ENCODE data around the gene MYO1E. TPM values are rescaled to one million over a fixed set of nuclear protein-coding genes. Genes with fewer than 3 reads are reported as not detected.

MYO1E gene
- total RNA-seq = 21.9 and 41.5 TPM in 2 replicates

DNA sequence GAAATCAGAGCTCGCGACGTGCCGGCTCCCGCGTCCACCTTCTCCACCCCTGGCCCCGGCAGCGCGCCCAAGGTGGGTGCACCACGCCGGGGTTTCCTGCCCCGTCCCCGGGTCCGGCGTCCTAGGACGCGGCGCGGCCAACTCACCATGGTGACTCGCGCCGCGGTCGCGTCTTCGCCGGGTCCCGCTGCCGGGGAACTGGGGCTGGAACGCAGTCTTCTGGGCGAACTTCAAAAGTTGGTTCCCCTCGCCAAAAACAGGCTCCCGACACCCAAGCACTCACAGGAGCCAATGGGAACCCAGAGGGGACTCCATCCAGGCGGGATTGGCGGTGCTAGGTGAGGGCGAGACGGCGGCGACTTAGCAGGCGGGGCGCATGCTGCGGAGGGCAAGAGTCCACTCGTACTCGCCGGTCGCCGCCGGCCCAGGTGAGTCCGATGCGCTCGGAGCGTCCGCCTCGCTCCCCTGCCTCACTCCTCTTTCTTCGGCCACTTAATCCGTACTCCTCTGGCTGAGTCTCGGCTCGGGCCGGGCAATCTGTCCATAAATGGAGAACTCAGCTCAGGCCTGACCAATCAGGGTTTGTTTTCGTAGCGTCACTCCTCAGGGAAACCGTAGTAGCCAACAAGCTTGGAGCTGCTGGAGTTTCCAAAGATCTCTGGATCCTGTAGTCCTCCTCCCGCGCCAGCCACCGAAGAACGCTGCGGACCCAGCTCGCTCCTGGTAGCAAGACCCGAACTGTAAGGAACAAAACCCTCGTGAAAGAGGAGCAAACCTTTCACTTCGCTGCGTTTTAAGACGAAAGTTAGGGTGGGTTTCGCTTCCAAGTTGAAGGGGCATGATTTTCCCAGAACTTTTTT, at the start of gene MYO1E:
Gene MYO1E (minus strand): TSS at position 520 of the 860 bp plus-strand sequence. CDS start 371 bp downstream, at position 149.

DNA sequence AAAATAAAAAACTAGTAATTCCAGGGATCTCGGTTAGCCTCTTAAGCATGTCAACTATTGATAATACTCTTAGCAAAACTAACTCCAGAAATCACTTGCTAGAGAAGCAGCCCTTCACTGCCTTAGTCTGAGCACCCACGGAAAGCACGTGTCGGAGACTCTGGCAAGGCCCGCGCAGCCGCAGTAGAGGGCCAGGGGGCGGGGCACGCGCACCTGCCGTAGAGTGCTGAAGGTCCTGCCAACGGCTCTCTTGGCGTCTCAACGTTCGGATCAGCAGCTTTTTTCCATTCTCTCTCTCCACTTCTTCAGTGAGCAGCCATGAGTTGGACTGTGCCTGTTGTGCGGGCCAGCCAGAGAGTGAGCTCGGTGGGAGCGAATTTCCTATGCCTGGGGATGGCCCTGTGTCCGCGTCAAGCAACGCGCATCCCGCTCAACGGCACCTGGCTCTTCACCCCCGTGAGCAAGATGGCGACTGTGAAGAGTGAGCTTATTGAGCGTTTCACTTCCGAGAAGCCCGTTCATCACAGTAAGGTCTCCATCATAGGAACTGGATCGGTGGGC, 166.0 kb downstream of the MYO1E start, which contains the start of gene LDHAL6B:
Gene LDHAL6B (plus strand): TSS at position 221 of the 561 bp plus-strand sequence. CDS start 98 bp downstream, at position 319.

DNA sequence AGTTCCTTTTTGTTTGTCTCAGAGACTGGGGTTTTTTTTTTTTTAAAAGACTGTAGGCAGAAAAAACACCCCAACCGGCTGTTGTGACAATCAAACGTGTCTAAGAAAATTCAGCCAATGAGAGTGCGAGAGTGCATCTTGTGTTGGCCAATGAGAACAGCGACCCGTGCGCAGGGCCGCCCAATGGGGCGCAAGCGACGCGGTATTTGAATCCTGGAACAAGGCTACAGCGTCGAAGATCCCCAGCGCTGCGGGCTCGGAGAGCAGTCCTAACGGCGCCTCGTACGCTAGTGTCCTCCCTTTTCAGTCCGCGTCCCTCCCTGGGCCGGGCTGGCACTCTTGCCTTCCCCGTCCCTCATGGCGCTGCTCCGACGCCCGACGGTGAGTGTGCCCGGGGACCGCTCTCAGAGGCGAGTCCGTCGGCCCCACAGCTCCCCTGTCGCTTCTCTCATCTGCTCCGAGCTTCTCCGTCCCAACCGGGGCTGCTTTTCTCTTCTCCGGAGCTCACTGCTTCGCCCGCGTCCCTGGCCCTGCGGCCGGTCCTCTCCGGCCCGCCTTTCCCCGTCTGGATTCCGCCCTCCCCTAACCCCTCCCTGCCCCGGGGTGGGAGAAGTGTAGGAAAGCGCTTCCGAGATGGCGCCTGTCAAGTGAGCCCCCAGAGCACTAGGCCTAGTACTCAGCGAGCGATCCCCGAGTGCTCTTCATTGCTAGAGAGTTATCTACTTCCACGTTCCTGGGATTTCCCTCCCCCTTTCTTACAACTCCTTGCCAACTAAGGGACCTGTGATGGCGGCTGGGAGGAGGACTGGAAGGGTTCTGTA, 267.5 kb downstream of the MYO1E start, which contains the start of gene CCNB2:
Gene CCNB2 (plus strand): TSS at position 235 of the 821 bp plus-strand sequence. CDS start 123 bp downstream, at position 358.

Other genes with a start within 250 kb of the MYO1E start
- gene LDHAL6B, start 166.0 kb downstream of the MYO1E start, total RNA-seq = not detected in 2 replicates
- gene FAM81A, start 65.3 kb upstream of the MYO1E start, total RNA-seq = under 0.01 and 0.60 TPM in 2 replicates
- gene GCNT3, start 238.9 kb upstream of the MYO1E start, total RNA-seq = 0.26 and 0.47 TPM in 2 replicates

Data from bronchial smooth muscle cell (primary cell).